ENCODE data around the gene MAPK8IP3.

DNA sequence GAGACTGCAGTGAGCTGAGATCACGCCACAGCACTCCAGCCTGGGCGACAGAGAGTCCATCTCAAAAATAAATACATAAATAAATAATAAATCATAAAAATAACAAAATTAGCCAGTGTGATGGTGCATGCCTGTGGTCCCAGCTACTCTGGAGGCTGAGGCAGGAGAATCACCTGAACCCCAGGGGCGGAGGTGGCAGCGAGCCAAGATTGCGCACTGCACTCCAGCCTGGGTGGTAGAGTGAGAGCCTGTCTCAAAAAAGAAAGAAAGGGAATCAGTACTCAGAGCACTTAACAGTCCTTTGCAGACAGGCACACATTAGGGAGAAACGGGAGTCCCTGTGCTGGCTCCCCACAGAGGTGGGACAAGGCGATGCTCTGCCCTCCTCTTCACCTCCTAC, 25.1 kb downstream of the MAPK8IP3 start:
- TF ChIP-seq, protein P1, sequence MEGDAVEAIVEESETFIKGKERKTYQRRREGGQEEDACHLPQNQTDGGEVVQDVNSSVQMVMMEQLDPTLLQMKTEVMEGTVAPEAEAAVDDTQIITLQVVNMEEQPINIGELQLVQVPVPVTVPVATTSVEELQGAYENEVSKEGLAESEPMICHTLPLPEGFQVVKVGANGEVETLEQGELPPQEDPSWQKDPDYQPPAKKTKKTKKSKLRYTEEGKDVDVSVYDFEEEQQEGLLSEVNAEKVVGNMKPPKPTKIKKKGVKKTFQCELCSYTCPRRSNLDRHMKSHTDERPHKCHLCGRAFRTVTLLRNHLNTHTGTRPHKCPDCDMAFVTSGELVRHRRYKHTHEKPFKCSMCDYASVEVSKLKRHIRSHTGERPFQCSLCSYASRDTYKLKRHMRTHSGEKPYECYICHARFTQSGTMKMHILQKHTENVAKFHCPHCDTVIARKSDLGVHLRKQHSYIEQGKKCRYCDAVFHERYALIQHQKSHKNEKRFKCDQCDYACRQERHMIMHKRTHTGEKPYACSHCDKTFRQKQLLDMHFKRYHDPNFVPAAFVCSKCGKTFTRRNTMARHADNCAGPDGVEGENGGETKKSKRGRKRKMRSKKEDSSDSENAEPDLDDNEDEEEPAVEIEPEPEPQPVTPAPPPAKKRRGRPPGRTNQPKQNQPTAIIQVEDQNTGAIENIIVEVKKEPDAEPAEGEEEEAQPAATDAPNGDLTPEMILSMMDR (IDR thresholded peaks at IDR 0.05): no peak
- no peak for TF ChIP-seq ZFX (IDR thresholded peaks at IDR 0.05; ENCODE audit: borderline replicate concordance)

All from 22Rv1 (cell line).